ENCODE data around the gene PNPLA6. TPM values are rescaled to one million over a fixed set of nuclear protein-coding genes. Genes with fewer than 3 reads are reported as not detected.

The PNPLA6 gene
- total RNA-seq, 2 experiments from 2014 or later = 117 to 126 TPM

DNA sequence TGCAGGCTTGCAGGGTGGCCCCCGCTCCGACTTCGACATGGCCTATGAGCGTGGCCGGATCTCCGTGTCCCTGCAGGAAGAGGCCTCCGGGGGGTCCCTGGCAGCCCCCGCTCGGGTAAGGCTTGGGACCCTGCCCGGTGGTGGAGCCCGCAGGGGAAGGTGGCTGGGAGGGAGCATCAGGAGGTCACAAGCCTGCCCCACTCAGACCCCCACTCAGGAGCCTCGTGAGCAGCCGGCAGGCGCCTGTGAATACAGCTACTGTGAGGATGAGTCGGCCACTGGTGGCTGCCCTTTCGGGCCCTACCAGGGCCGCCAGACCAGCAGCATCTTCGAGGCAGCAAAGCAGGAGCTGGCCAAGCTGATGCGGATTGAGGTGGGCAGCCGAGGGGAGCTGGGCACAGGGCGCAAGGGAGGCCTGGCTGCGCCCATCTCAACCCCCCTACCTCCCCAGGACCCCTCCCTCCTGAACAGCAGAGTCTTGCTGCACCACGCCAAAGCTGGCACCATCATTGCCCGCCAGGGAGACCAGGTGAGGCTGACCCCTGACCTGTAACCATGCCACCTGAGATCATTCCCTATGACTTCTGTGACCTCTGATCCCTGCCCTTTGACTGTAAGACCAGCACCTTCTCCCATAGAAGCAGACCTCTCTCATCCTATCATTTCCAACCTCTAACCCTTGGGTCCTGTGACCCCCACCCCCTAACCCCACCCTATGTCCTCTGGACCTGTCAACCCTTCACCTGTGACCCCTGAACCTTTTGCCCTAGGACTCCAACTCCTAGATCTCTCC, 7.2 kb downstream of the PNPLA6 start:
- CTCF ChIA-PET = no interaction called here
- Mint-ChIP-seq H3K4me3 (no peak overlapping the region), H3K27me3 (no peaks in the 10 kb centered on the region), H3K4me1 (peaks cover 36% of the 10 kb centered on the region), H3K9me3 (no peaks in the 10 kb centered on the region), H3K27ac (no peak overlapping the region), H3K36me3 (ENCODE audit: low read depth) (peaks cover 35% of the 10 kb centered on the region)
- DNase-seq = no peak
- POLR2A ChIA-PET = no interaction called here

GRCh38 chr19:7544626-7545025, 9.1 kb downstream of the PNPLA6 start:
- peaks cover 30% of the 10 kb centered on the region for H3K36me3 Mint-ChIP-seq (ENCODE audit: low read depth)
- no peak overlapping the region for H3K4me3 Mint-ChIP-seq
- POLR2A ChIA-PET = no interaction called here
- CTCF ChIA-PET = interaction anchor here (1.3 kb wide), 1 partner anchor 136 kb away, joined by 4 read pairs; the partner anchor contains the start of gene TRAPPC5
- H3K9me3 Mint-ChIP-seq = no peaks in the 10 kb centered on the region
- DNase-seq = no peak
- no peaks in the 10 kb centered on the region for H3K27me3 Mint-ChIP-seq
- peak overlapping the region; percentile 76 for H3K27ac Mint-ChIP-seq
- H3K4me1 Mint-ChIP-seq = peaks cover 36% of the 10 kb centered on the region

DNA sequence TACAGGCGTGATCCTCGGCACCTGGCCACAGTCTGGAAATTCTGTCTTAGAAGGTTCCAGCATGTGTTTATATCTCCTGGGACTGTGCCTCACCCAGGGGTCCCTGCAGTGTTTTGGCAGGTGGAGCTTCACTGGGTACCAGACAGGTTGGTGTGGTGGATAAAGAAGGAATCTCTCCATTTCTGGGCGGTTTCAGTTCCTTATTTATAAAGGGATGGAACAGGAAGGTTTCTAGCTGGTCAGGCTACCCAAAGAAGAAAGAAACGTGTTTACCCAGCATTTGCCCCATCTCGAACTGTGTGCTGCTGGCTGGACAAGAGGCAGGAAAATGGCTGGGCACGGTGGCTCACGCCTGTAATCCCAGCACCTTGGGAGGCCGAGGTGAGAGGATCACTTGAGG, 9.8 kb downstream of the PNPLA6 start:
- POLR2A ChIA-PET = no interaction called here
- H3K27me3 Mint-ChIP-seq = no peaks in the 10 kb centered on the region
- H3K4me1 Mint-ChIP-seq = peaks cover 34% of the 10 kb centered on the region
- no peak for DNase-seq
- no peak overlapping the region for H3K4me3 Mint-ChIP-seq
- H3K9me3 Mint-ChIP-seq = no peaks in the 10 kb centered on the region
- CTCF ChIA-PET = interaction anchor here (1.3 kb wide), 1 partner anchor 135 kb away, joined by 4 read pairs; the partner anchor contains the start of gene TRAPPC5
- H3K36me3 Mint-ChIP-seq (ENCODE audit: low read depth) = peaks cover 31% of the 10 kb centered on the region
- H3K27ac Mint-ChIP-seq = peak overlapping the region; percentile 33

GRCh38 chr19:7545904-7546303, 10.4 kb downstream of the PNPLA6 start:
- no peaks in the 10 kb centered on the region for H3K9me3 Mint-ChIP-seq
- no peak for DNase-seq
- peak overlapping the region; percentile 33 for H3K27ac Mint-ChIP-seq
- H3K36me3 Mint-ChIP-seq (ENCODE audit: low read depth) = peaks cover 33% of the 10 kb centered on the region
- ChIA-PET CTCF (interaction anchor here (0.9 kb wide), 1 partner anchor 10 kb away, joined by 7 read pairs; the partner anchor contains the start of gene PNPLA6), POLR2A (no interaction called here)
- H3K27me3 Mint-ChIP-seq = no peaks in the 10 kb centered on the region
- H3K4me1 Mint-ChIP-seq = peaks cover 33% of the 10 kb centered on the region
- H3K4me3 Mint-ChIP-seq = no peak overlapping the region

GRCh38 chr19:7547159-7547558, 11.6 kb downstream of the PNPLA6 start:
- POLR2A ChIA-PET = interaction anchor here (0.6 kb wide), 1 partner anchor 34 kb away, joined by 3 read pairs; no protein-coding TSS in a partner anchor
- DNase-seq = no peak
- Mint-ChIP-seq H3K9me3 (no peaks in the 10 kb centered on the region), H3K4me1 (peaks cover 42% of the 10 kb centered on the region), H3K4me3 (no peak overlapping the region), H3K36me3 (ENCODE audit: low read depth) (peaks cover 37% of the 10 kb centered on the region), H3K27ac (peak overlapping the region; percentile 72), H3K27me3 (no peaks in the 10 kb centered on the region)
- CTCF ChIA-PET = interaction anchor here (0.7 kb wide), 1 partner anchor 604 kb away, joined by 3 read pairs; no protein-coding TSS in a partner anchor

GRCh38 chr19:7549429-7550148, 14.1 kb downstream of the PNPLA6 start:
- no peak for DNase-seq
- no peaks in the 10 kb centered on the region for H3K27me3 Mint-ChIP-seq
- no peak overlapping the region for H3K27ac Mint-ChIP-seq
- no peaks in the 10 kb centered on the region for H3K9me3 Mint-ChIP-seq
- H3K36me3 Mint-ChIP-seq (ENCODE audit: low read depth) = peaks cover 35% of the 10 kb centered on the region
- POLR2A ChIA-PET = no interaction called here
- H3K4me3 Mint-ChIP-seq = no peak overlapping the region
- CTCF ChIA-PET = no interaction called here
- peaks cover 36% of the 10 kb centered on the region for H3K4me1 Mint-ChIP-seq

DNA sequence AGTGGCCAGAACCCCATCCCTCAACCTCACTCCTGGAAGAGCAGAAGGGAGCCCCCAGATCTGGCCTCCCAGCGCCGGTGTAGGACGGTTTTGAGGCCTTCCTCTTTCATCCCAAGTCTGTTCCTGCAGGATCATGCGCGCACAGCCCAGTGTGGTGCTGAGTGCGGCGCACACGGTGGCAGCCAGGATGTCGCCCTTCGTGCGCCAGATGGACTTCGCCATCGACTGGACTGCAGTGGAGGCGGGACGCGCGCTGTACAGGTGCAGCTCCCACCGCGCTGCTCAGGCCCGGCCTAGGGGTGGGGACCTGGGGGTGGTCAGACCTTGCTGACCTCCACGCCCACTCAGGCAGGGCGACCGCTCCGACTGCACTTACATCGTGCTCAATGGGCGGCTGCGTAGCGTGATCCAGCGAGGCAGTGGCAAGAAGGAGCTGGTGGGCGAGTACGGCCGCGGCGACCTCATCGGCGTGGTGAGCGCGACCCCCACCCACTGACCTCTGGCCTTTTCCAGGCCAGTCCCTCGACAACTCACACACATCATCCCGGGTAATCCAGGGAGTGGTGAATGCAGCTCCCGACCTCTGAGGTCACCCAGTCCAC, 14.8 kb downstream of the PNPLA6 start:
- H3K9me3 Mint-ChIP-seq = no peaks in the 10 kb centered on the region
- DNase-seq = no peak
- H3K4me1 Mint-ChIP-seq = peaks cover 29% of the 10 kb centered on the region
- H3K4me3 Mint-ChIP-seq = no peak overlapping the region
- H3K27me3 Mint-ChIP-seq = no peaks in the 10 kb centered on the region
- H3K27ac Mint-ChIP-seq = no peak overlapping the region
- CTCF ChIA-PET = no interaction called here
- H3K36me3 Mint-ChIP-seq (ENCODE audit: low read depth) = peaks cover 34% of the 10 kb centered on the region
- POLR2A ChIA-PET = no interaction called here

- H3K9me3 Mint-ChIP-seq = no peaks in the 10 kb centered on the region
- DNase-seq = peak; percentile 56
- ChIA-PET POLR2A (no interaction called here), CTCF (interaction anchor here (0.7 kb wide), 1 partner anchor 13 kb away, joined by 3 read pairs; no protein-coding TSS in a partner anchor)
- H3K27me3 Mint-ChIP-seq = no peaks in the 10 kb centered on the region
- no peak overlapping the region for H3K4me3 Mint-ChIP-seq
- H3K36me3 Mint-ChIP-seq (ENCODE audit: low read depth) = peaks cover 35% of the 10 kb centered on the region
- H3K4me1 Mint-ChIP-seq = peaks cover 22% of the 10 kb centered on the region
- H3K27ac Mint-ChIP-seq = no peak overlapping the region
Measured at GRCh38 chr19:7550987-7551761, 15.7 kb downstream of the PNPLA6 start.

- H3K36me3 Mint-ChIP-seq (ENCODE audit: low read depth) = peaks cover 46% of the 10 kb centered on the region
Measured at GRCh38 chr19:7552781-7553180, 17.3 kb downstream of the PNPLA6 start.

DNA sequence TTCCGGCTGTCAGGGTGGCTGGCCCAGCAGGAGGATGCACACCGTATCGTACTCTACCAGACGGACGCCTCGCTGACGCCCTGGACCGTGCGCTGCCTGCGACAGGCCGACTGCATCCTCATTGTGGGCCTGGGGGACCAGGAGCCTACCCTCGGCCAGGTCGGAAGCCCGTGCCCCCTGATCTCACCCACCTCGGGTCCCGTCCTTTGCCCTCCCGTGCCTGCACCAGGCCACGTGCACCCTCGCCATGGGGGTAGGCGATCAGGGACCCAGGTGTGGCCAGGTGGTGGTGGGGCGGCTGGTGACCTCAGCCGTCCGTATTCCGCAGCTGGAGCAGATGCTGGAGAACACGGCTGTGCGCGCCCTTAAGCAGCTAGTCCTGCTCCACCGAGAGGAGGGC, 19.0 kb downstream of the PNPLA6 start:
- DNase-seq = no peak
- no peak overlapping the region for H3K4me3 Mint-ChIP-seq
- H3K4me1 Mint-ChIP-seq = peaks cover 15% of the 10 kb centered on the region
- H3K36me3 Mint-ChIP-seq (ENCODE audit: low read depth) = peaks cover 56% of the 10 kb centered on the region
- ChIA-PET CTCF (interaction anchor here (1.6 kb wide), 1 partner anchor 14 kb away, joined by 6 read pairs; no protein-coding TSS in a partner anchor), POLR2A (no interaction called here)
- H3K9me3 Mint-ChIP-seq = no peaks in the 10 kb centered on the region
- no peaks in the 10 kb centered on the region for H3K27me3 Mint-ChIP-seq
- H3K27ac Mint-ChIP-seq = no peak overlapping the region

More at GRCh38 chr19:7552781-7553180, 17.3 kb downstream of the PNPLA6 start:
- Mint-ChIP-seq H3K27me3 (no peaks in the 10 kb centered on the region), H3K27ac (peak overlapping the region; percentile 2), H3K9me3 (no peaks in the 10 kb centered on the region), H3K4me3 (no peak overlapping the region), H3K4me1 (peaks cover 15% of the 10 kb centered on the region)
- CTCF ChIA-PET = interaction anchor here (0.6 to 0.9 kb wide), 3 partner anchors 13 to 164 kb away, joined by 3 to 4 read pairs (median 4); partner anchors contain the start of gene PET100
- no peak for DNase-seq
- POLR2A ChIA-PET = no interaction called here

DNA sequence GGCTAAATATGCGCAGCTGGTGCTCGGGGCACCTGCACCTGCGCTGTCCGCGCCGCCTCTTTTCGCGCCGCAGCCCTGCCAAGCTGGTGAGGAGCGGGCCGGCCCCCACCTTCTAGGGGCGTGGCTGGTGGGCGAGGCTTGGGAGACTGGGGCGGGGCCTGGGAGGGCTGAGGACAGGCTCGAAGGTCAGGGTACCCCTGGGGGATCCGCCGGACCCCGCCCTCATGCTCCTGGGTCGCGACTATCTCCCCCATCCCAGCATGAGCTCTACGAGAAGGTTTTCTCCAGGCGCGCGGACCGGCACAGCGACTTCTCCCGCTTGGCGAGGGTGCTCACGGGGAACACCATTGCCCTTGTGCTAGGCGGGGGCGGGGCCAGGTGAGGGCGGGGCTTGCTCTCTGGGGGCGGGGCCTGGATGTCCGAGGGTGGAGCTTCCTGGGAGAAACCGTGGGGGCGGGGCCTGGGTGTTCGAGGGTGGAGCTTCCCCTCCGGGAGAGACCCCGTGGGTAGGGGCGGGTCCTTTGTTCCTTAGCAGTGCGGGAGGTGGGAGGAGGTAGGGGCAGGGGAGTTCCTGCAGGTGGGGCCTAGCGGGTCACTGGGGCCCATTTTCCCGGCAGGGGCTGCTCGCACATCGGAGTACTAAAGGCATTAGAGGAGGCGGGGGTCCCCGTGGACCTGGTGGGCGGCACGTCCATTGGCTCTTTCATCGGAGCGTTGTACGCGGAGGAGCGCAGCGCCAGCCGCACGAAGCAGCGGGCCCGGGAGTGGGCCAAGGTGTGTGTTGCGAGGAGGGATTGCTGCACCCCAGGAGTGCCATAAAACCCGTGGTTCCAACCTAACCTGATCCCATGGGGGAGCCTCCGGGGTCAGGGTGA, 19.7 kb downstream of the PNPLA6 start:
- Mint-ChIP-seq H3K4me3 (no peak overlapping the region), H3K36me3 (ENCODE audit: low read depth) (peaks cover 53% of the 10 kb centered on the region), H3K27ac (no peak overlapping the region), H3K9me3 (peaks cover 2% of the 10 kb centered on the region), H3K27me3 (no peaks in the 10 kb centered on the region), H3K4me1 (peaks cover 16% of the 10 kb centered on the region)
- peak; percentile 19 for DNase-seq
- POLR2A ChIA-PET = no interaction called here
- CTCF ChIA-PET = interaction anchor here (1.6 kb wide), 1 partner anchor 13 kb away, joined by 6 read pairs; no protein-coding TSS in a partner anchor
